Right atrium auricular region (tissue), 2 donors: ENCODE results near the gene DNAI4. TPM values are rescaled to one million over a fixed set of nuclear protein-coding genes. Genes with fewer than 3 reads are reported as not detected.
"Not testable (repeated sequence)": the region's sequence is repeated elsewhere in the genome, so short reads cannot be mapped to it uniquely, and the experiment has no call there.

Source experiments
- DNase-seq: peaks from one replicate; pipeline ENCODE4 v3.0.0-alpha.2; 2019; ENCODE audit warnings: low spot score
- H3K27ac ChIP-seq, 2 donors: fragments of 200-600 bp; sonication (generic); 1 replicate in 1 of 2; 2 replicates in 1 of 2; pipeline ENCODE4 v1.5.1; 2016 to 2019
- H3K27me3 ChIP-seq, 2 donors: fragments of 200-600 bp; sonication (generic); one replicate each; pipeline versions ENCODE4 v1.5.1 to v1.6.0; 2017 to 2019
- H3K36me3 ChIP-seq: fragments of 200-600 bp; sonication (generic); one replicate; pipeline ENCODE4 v1.5.1; 2016
- H3K4me1 ChIP-seq, 2 donors: fragments of 200-600 bp; sonication (generic); one replicate each; pipeline versions ENCODE4 v1.5.1 to v1.6.0; 2017 to 2019
- H3K4me3 ChIP-seq, 2 donors: fragments of 200-600 bp; sonication (generic); 1 replicate in 1 of 2; 2 replicates in 1 of 2; pipeline ENCODE4 v1.5.1; 2017 to 2019; ENCODE audit warnings: mild to moderate bottlenecking in 1 of 2, moderate library complexity in 1 of 2
- H3K9me3 ChIP-seq, 2 donors: fragments of 200-600 bp; sonication (generic); one replicate each; pipeline ENCODE4 v1.5.1; 2019
- CTCF ChIP-seq, 2 donors: fragments of 200-600 bp; sonication (generic); IDR thresholded peaks; one replicate each; pipeline ENCODE4 v1.5.1; 2019; ENCODE audit warnings: antibody characterized with exemption in 2 of 2
- total RNA-seq, 2 donors: library from RNA; depleted of rRNA; stranded (reverse); fragments of >200 nt; gene quantifications; one replicate each; pipeline ENCODE4 v1.1.0, GENCODE V29; 2016

Gene DNAI4
- total RNA-seq, 2 donors from 2014 or later, result 6.9 to 10.3 TPM

- no peaks in the 10 kb centered on the region for H3K36me3 ChIP-seq
- DNase-seq, result no peak
- H3K4me3 ChIP-seq, result no peak overlapping the region
- TF ChIP-seq CTCF (IDR thresholded peaks at IDR 0.05), result no peak
- H3K27me3 ChIP-seq, result no peaks in the 10 kb centered on the region
- H3K9me3 ChIP-seq, result no peaks in the 10 kb centered on the region
- H3K27ac ChIP-seq, result no peak overlapping the region
- H3K4me1 ChIP-seq, result no peaks in the 10 kb centered on the region
Measured at GRCh38 chr1:66873111-66873510, 51.5 kb downstream of the DNAI4 start.

- H3K9me3 ChIP-seq, H3K27me3 ChIP-seq, H3K36me3 ChIP-seq: not testable (repeated sequence)
Measured at GRCh38 chr1:66872024-66872423, 52.6 kb downstream of the DNAI4 start.

GRCh38 chr1:66867501-66867900 lies 57.2 kb downstream of the DNAI4 start:
- no peak for TF ChIP-seq CTCF (IDR thresholded peaks at IDR 0.05)
- H3K4me1 ChIP-seq, result no peaks in the 10 kb centered on the region
- no peaks in the 10 kb centered on the region for H3K27me3 ChIP-seq
- no peak overlapping the region for H3K27ac ChIP-seq
- no peaks in the 10 kb centered on the region for H3K36me3 ChIP-seq
- DNase-seq, result no peak
- H3K4me3 ChIP-seq, result no peak overlapping the region
- no peaks in the 10 kb centered on the region for H3K9me3 ChIP-seq

More at GRCh38 chr1:66872024-66872423, 52.6 kb downstream of the DNAI4 start:
- H3K4me3 ChIP-seq, H3K27ac ChIP-seq, H3K4me1 ChIP-seq, DNase-seq: not testable (repeated sequence)

GRCh38 chr1:66860529-66860928 lies 64.1 kb downstream of the DNAI4 start:
- H3K27ac ChIP-seq, result no peak overlapping the region
- no peaks in the 10 kb centered on the region for H3K27me3 ChIP-seq
- H3K4me3 ChIP-seq, result no peak overlapping the region
- no peak for TF ChIP-seq CTCF (IDR thresholded peaks at IDR 0.05)
- no peak for DNase-seq
- no peaks in the 10 kb centered on the region for H3K4me1 ChIP-seq
- H3K9me3 ChIP-seq, result no peaks in the 10 kb centered on the region
- no peaks in the 10 kb centered on the region for H3K36me3 ChIP-seq

GRCh38 chr1:66853379-66853778 lies 71.3 kb downstream of the DNAI4 start:
- H3K9me3 ChIP-seq, result no peaks in the 10 kb centered on the region
- no peaks in the 10 kb centered on the region for H3K27me3 ChIP-seq
- H3K4me3 ChIP-seq, result no peak overlapping the region
- H3K4me1 ChIP-seq, result no peaks in the 10 kb centered on the region
- H3K36me3 ChIP-seq, result no peaks in the 10 kb centered on the region
- TF ChIP-seq CTCF (IDR thresholded peaks at IDR 0.05), result no peak
- no peak overlapping the region for H3K27ac ChIP-seq
- DNase-seq, result no peak

GRCh38 chr1:66852870-66853269 lies 71.8 kb downstream of the DNAI4 start:
- no peaks in the 10 kb centered on the region for H3K9me3 ChIP-seq
- DNase-seq, result no peak
- H3K27ac ChIP-seq, result no peak overlapping the region
- no peaks in the 10 kb centered on the region for H3K4me1 ChIP-seq
- no peaks in the 10 kb centered on the region for H3K36me3 ChIP-seq
- no peak for TF ChIP-seq CTCF (IDR thresholded peaks at IDR 0.05)
- H3K27me3 ChIP-seq, result no peaks in the 10 kb centered on the region
- H3K4me3 ChIP-seq, result no peak overlapping the region
